H1 (cell line): ENCODE measurements around the gene INKA2. TPM values are rescaled to one million over a fixed set of nuclear protein-coding genes. Genes with fewer than 3 reads are reported as not detected.

ENCODE experiments used
- CBX5 ChIP-seq: fragments of 300-800, 300-1000 bp; sonication (generic); IDR thresholded peaks from 2 replicates; pipeline ENCODE4 v1.7.1; 2016; ENCODE audit warnings: antibody characterized with exemption, low read length, low read depth
- EZH2 ChIP-seq: fragments of 200-600 bp; sonication (generic); IDR thresholded peaks from 2 replicates; pipeline ENCODE4 v1.7.1; 2012; ENCODE audit warnings: low read depth, mild to moderate bottlenecking, moderate library complexity, low read length, inconsistent platforms; ENCODE audit not compliant: severe bottlenecking
- JUND ChIP-seq: IDR thresholded peaks from 2 replicates; pipeline ENCODE4 v1.6.1; 2011; ENCODE audit warnings: mild to moderate bottlenecking, improper control_type of control experiment, low read length
- KDM1A ChIP-seq: fragments of 200-600, 300-600 bp; sonication (generic); IDR thresholded peaks from 2 replicates; pipeline ENCODE4 v1.7.1; 2016; ENCODE audit warnings: mild to moderate bottlenecking, low read length, borderline replicate concordance
- RBBP5 ChIP-seq: IDR thresholded peaks from 2 replicates; pipeline ENCODE4 v1.7.1; 2012; ENCODE audit warnings: low read depth, mild to moderate bottlenecking, inconsistent platforms, low read length, moderate library complexity, borderline replicate concordance
- SIRT6 ChIP-seq: IDR thresholded peaks from one replicate; pipeline ENCODE4 v1.7.1; 2012; ENCODE audit warnings: low read length, inconsistent platforms
- SP1 ChIP-seq: IDR thresholded peaks from 2 replicates; pipeline ENCODE4 v1.6.1; 2011; ENCODE audit warnings: low read depth, low read length
- polyA plus RNA-seq, 7 experiments: library from polyadenylated mRNA; depleted of rRNA in 3 of 7; stranded (reverse) in 5 of 7; unstranded in 2 of 7; fragments of >200 nt in 5 of 7; fragments of 200-250 nt in 2 of 7; gene quantifications; 1 replicate in 5 of 7; 2 replicates in 1 of 7; 4 replicates in 1 of 7; pipeline versions ENCODE4 v1.2.1 to v1.2.3, GENCODE V29; 2011 to 2013; ENCODE audit warnings: missing spikeins in 2 of 7, mixed read lengths in 2 of 7
- total RNA-seq: library from RNA; stranded (reverse); fragmentation: NEBNext Ultra II Directional; extraction: Animal tissue kit (Norgen Biotek cat#: 25700); gene quantifications from 2 replicates; pipeline ENCODE4 v1.2.1, GENCODE V29; 2021
- TF ChIP-seq, protein P1 (sequence below): IDR thresholded peaks from 2 replicates; pipeline ENCODE4 v1.6.1; 2012; ENCODE audit warnings: inconsistent platforms

Gene INKA2
- total and polyA plus RNA-seq, 2 of the 8 experiments (the other 6 are each of a cell fraction or from before 2014, with no cell fraction given), result 4.2 to 11.5 TPM

DNA sequence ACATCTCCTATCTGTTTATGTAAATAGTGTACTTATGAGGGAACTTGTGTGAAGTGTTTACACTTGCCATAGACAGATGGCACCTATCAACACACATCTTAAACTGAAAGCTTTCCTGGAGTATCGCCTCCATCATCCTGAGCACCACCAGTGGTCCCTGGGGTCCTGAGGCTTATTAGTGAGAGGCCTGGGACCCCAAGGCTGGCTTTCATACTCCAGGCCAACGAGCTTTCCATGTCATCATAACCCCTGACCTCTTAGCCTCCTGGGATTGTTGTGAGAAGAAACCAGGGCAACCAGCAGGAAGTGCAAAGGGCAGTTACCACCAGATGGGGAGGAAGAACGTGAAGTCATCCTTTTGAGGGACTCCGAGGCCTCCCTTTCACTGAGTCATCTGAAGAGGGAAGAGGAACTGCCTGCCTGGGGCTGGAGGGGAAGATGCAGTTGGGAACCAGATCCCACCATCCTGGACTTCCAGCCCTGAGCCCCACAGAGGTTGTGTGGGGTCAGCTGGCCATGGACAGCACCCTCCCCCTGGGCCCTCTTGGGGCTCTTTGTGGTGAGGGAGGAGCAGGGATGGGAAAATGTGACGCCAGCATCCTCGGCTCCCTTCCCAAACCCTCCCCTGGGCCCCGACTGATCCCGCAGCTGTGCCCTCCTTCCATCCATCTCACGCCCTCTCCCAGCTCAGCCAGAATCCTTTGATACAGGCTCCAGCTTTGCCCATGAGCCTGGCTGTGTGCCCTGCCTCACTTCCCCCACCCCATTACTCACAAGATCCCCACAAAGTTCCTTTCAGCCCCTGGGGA is 5.8 kb downstream of the INKA2 start (continued):
- TF ChIP-seq CBX5 (no peak), SIRT6 (no peak), KDM1A (no peak), EZH2 (no peak), JUND (no peak), RBBP5 (no peak), SP1 (no peak)
- TF ChIP-seq, protein P1, sequence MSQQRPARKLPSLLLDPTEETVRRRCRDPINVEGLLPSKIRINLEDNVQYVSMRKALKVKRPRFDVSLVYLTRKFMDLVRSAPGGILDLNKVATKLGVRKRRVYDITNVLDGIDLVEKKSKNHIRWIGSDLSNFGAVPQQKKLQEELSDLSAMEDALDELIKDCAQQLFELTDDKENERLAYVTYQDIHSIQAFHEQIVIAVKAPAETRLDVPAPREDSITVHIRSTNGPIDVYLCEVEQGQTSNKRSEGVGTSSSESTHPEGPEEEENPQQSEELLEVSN, result no peak
